GM23248 (cell line): ENCODE data around the gene TEX12. TPM values are rescaled to one million over a fixed set of nuclear protein-coding genes. Genes with fewer than 3 reads are reported as not detected.

Experiments used
- DNase-seq: peaks from one replicate; pipeline ENCODE4 v3.0.0-alpha.2; 2015
- H2AFZ ChIP-seq: fragments of 200-600 bp; sonication (generic); 2 replicates; pipeline ENCODE4 v1.6.1; 2016; ENCODE audit warnings: antibody characterized with exemption
- H3F3A ChIP-seq: fragments of 200-600 bp; sonication (generic); 2 replicates; pipeline ENCODE4 v1.6.1; 2016; ENCODE audit warnings: mild to moderate bottlenecking, antibody characterized with exemption, mixed run types; ENCODE audit not compliant: insufficient read depth
- H3K27ac ChIP-seq: fragments of 200-600 bp; sonication (generic); 2 replicates; pipeline ENCODE4 v1.5.1; 2016; ENCODE audit warnings: mild to moderate bottlenecking
- H3K27me3 ChIP-seq: fragments of 200-600 bp; sonication (generic); replicated peaks from 2 replicates; pipeline ENCODE4 v1.6.1; 2016; ENCODE audit warnings: mild to moderate bottlenecking; ENCODE audit not compliant: insufficient read depth
- H3K36me3 ChIP-seq: fragments of 200-600 bp; sonication (generic); 2 replicates; pipeline ENCODE4 v1.6.1; 2016; ENCODE audit warnings: low read depth, mild to moderate bottlenecking
- H3K4me1 ChIP-seq: fragments of 200-600 bp; sonication (generic); 2 replicates; pipeline ENCODE4 v1.6.1; 2016; ENCODE audit warnings: mild to moderate bottlenecking; ENCODE audit not compliant: insufficient read depth
- H3K4me2 ChIP-seq: fragments of 200-600 bp; sonication (generic); one replicate; pipeline ENCODE4 v1.6.1; 2016; ENCODE audit warnings: mild to moderate bottlenecking; ENCODE audit not compliant: unreplicated experiment
- H3K4me3 ChIP-seq: fragments of 200-600 bp; sonication (generic); 2 replicates; pipeline ENCODE4 v1.5.1; 2016; ENCODE audit warnings: mild to moderate bottlenecking
- H3K79me2 ChIP-seq: fragments of 200-600 bp; sonication (generic); 2 replicates; pipeline ENCODE4 v1.6.1; 2016; ENCODE audit warnings: mild to moderate bottlenecking; ENCODE audit not compliant: insufficient read depth
- H3K9ac ChIP-seq: fragments of 200-600 bp; sonication (generic); 2 replicates; pipeline ENCODE4 v1.6.1; 2016; ENCODE audit warnings: mild to moderate bottlenecking
- H3K9me2 ChIP-seq: fragments of 200-600 bp; sonication (generic); 2 replicates; pipeline ENCODE4 v1.6.1; 2016; ENCODE audit warnings: mixed run types, mild to moderate bottlenecking, moderate library complexity; ENCODE audit not compliant: insufficient read depth
- H3K9me3 ChIP-seq: fragments of 200-600 bp; sonication (generic); one replicate; pipeline ENCODE4 v1.6.1; 2017; ENCODE audit warnings: low read depth
- H4K20me1 ChIP-seq: fragments of 200-600 bp; sonication (generic); 2 replicates; pipeline ENCODE4 v1.6.0; 2016; ENCODE audit not compliant: insufficient read depth
- EZH2 ChIP-seq: fragments of 200-600 bp; sonication (generic); IDR thresholded peaks from 2 replicates; pipeline ENCODE4 v1.6.1; 2018; ENCODE audit warnings: antibody characterized with exemption, mild to moderate bottlenecking; ENCODE audit not compliant: insufficient read depth, poor library complexity, severe bottlenecking
- EZH2phosphoT487 ChIP-seq: fragments of 200-600 bp; sonication (generic); IDR thresholded peaks from 2 replicates; pipeline ENCODE4 v1.6.1; 2018; ENCODE audit warnings: antibody characterized with exemption, moderate library complexity, mild to moderate bottlenecking, low read depth; ENCODE audit not compliant: insufficient read depth
- WGBS, 2 experiments: methylation state at CpG; one replicate each; pipeline ENCODE4 v1.1.6; 2015 to 2017; ENCODE audit warnings: low lambda C conversion rate in 2 of 2, low coverage in 1 of 2; ENCODE audit errors: missing lambda C conversion rate in 2 of 2; 5-methylcytosine and 5-hydroxymethylcytosine counted together
- in situ Hi-C: fragments of 300-500 bp; cut with MboI; formaldehyde crosslinking; loops from 2 replicates; pipeline ENCODE4 v1.15.0; 2020
- polyA plus RNA-seq: library from polyadenylated mRNA; unstranded; fragments of >200 nt; fragmentation: Nextera tagmentation; extraction: Ambion mirVana; gene quantifications from 2 replicates; pipeline ENCODE4 v1.2.1, GENCODE V29; 2016
- total RNA-seq: library from RNA; depleted of rRNA; stranded (reverse); fragments of >200 nt; shearing (Covaris generic); gene quantifications from 2 replicates; pipeline ENCODE4 v1.2.3, GENCODE V29; 2014; rRNA removed

The TEX12 gene, protein sequence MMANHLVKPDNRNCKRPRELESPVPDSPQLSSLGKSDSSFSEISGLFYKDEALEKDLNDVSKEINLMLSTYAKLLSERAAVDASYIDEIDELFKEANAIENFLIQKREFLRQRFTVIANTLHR
- total RNA-seq (0.51 and 2.2 TPM in 2 replicates), polyA plus RNA-seq (not detected in 2 replicates)

- Histone ChIP-seq H3K27me3 (no peaks in the 10 kb centered on the region), H3F3A (peaks cover 35% of the 10 kb centered on the region; the same call in 1 of the 2 replicates), H3K9me3 (no peaks in the 10 kb centered on the region), H3K4me3 (peak within 1 kb of the TSS; percentile 23; the same call in 1 of the 2 replicates), H2AFZ (peak within 1 kb of the TSS; percentile 83), H3K9ac (peak within 1 kb of the TSS; percentile 43), H3K4me1 (peaks cover 43% of the 10 kb centered on the region), H3K4me2 (peak within 1 kb of the TSS; percentile 60), H3K9me2 (no peaks in the 10 kb centered on the region), H4K20me1 (no peaks in the 10 kb centered on the region), H3K79me2 (peaks cover 17% of the 10 kb centered on the region), H3K36me3 (no peaks in the 10 kb centered on the region), H3K27ac (peak within 1 kb of the TSS; percentile 51)
- TF ChIP-seq EZH2 (no peak), EZH2phosphoT487 (no peak)
- in situ Hi-C loops = no loop called here
- WGBS, 2 experiments = 58 to 65% methylated on average over 12 to 25 of the region's 25 CpGs
- DNase-seq = no peak
Observed at GRCh38 chr11:112167145-112167544, at the start of gene TEX12. Gene TEX12, plus strand, starts transcription at chr11:112167372. Its CDS starts 1,897 bp downstream, at chr11:112169269.

DNA sequence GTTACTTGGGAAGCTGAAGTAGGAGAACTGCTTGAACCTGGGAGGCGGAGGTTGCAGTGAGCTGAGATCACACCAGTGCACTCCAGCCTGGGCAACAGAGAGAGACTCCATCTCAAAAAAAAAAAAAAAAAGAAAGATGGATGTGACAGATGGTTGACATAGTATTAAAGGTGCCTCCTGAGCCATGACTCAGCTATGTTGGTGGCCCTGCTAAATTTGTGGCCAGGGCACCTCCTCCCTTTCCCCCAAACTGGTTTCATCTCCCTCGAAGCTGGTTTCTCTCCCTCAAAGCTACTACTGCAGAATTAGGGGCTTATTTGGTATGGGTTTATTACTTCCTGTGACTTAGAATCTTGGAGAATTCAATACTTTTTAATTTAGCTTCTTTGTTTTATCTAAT is 49.0 kb upstream of the TEX12 start:
- DNase-seq = no peak
- no peaks in the 10 kb centered on the region for H4K20me1 ChIP-seq
- H3K4me2 ChIP-seq = no peak overlapping the region
- WGBS, 2 experiments = 93 to 100% methylated on average over 2 of the region's 2 CpGs
- H3F3A ChIP-seq = peaks cover 21% of the 10 kb centered on the region
- H2AFZ ChIP-seq = no peak overlapping the region
- TF ChIP-seq EZH2 (no peak), EZH2phosphoT487 (no peak)
- H3K27ac ChIP-seq = no peak overlapping the region
- in situ Hi-C loops = no loop called here
- no peaks in the 10 kb centered on the region for H3K79me2 ChIP-seq
- no peaks in the 10 kb centered on the region for H3K9me3 ChIP-seq
- no peaks in the 10 kb centered on the region for H3K36me3 ChIP-seq
- H3K27me3 ChIP-seq = no peaks in the 10 kb centered on the region
- no peak overlapping the region for H3K9ac ChIP-seq
- no peaks in the 10 kb centered on the region for H3K9me2 ChIP-seq
- no peak overlapping the region for H3K4me3 ChIP-seq
- H3K4me1 ChIP-seq = peaks cover 19% of the 10 kb centered on the region

GRCh38 chr11:112121981-112122615 is 45.1 kb upstream of the TEX12 start:
- Histone ChIP-seq H3K9me2 (no peaks in the 10 kb centered on the region), H3K9me3 (no peaks in the 10 kb centered on the region), H2AFZ (no peak overlapping the region), H3K4me3 (no peak overlapping the region), H3K36me3 (no peaks in the 10 kb centered on the region), H3K4me1 (peaks cover 16% of the 10 kb centered on the region), H4K20me1 (no peaks in the 10 kb centered on the region), H3K9ac (no peak overlapping the region), H3F3A (peaks cover 21% of the 10 kb centered on the region), H3K4me2 (no peak overlapping the region), H3K27ac (no peak overlapping the region), H3K27me3 (no peaks in the 10 kb centered on the region), H3K79me2 (no peaks in the 10 kb centered on the region)
- WGBS, 2 experiments = 92 to 94% methylated on average over 5 of the region's 5 CpGs
- DNase-seq = no peak
- TF ChIP-seq EZH2phosphoT487 (no peak), EZH2 (no peak)
- in situ Hi-C loops = no loop called here

- no peaks in the 10 kb centered on the region for H3K9me3 ChIP-seq
- no peak overlapping the region for H3K9ac ChIP-seq
- H3K4me3 ChIP-seq = no peak overlapping the region
- H3K36me3 ChIP-seq = no peaks in the 10 kb centered on the region
- H3K4me1 ChIP-seq = peaks cover 16% of the 10 kb centered on the region
- H3K27ac ChIP-seq = no peak overlapping the region
- 79 to 85% methylated on average over 4 of the region's 4 CpGs for WGBS, 2 experiments
- H3K9me2 ChIP-seq = no peaks in the 10 kb centered on the region
- TF ChIP-seq EZH2 (no peak), EZH2phosphoT487 (no peak)
- H2AFZ ChIP-seq = no peak overlapping the region
- H4K20me1 ChIP-seq = no peaks in the 10 kb centered on the region
- no peak for DNase-seq
- H3K27me3 ChIP-seq = no peaks in the 10 kb centered on the region
- in situ Hi-C loops = no loop called here
- peaks cover 21% of the 10 kb centered on the region for H3F3A ChIP-seq
- H3K4me2 ChIP-seq = no peak overlapping the region
- no peaks in the 10 kb centered on the region for H3K79me2 ChIP-seq
Observed at GRCh38 chr11:112123129-112123528, 44.0 kb upstream of the TEX12 start.
